Stomach (tissue), 9 donors: ENCODE results near the gene THAP3. TPM values are rescaled to one million over a fixed set of nuclear protein-coding genes. Genes with fewer than 3 reads are reported as not detected.

ENCODE experiments used
- DNase-seq, 2 donors: peaks; one replicate each; pipeline versions ENCODE4 v3.0.0 to v3.0.0-alpha.2; 2013 to 2019
- H3K27ac ChIP-seq, 5 donors: fragments of 200-600 bp in 4 of 5; sonication (generic) in 4 of 5; one replicate each; pipeline ENCODE4 v1.5.1; 2013 to 2019; ENCODE audit warnings: mild to moderate bottlenecking in 1 of 5, moderate library complexity in 1 of 5
- H3K27me3 ChIP-seq, 3 donors: fragments of 200-600 bp; sonication (generic); one replicate each; pipeline ENCODE4 v1.5.1; 2017 to 2019; ENCODE audit warnings: mixed run types in 1 of 3
- H3K36me3 ChIP-seq, 4 donors: fragments of 200-600 bp; sonication (generic); 1 replicate in 3 of 4; 2 replicates in 1 of 4; pipeline ENCODE4 v1.5.1; 2016 to 2019
- H3K4me1 ChIP-seq, 4 donors: fragments of 200-600 bp; sonication (generic); one replicate each; pipeline ENCODE4 v1.5.1; 2016 to 2019
- H3K4me3 ChIP-seq, 4 donors: fragments of 200-600 bp; sonication (generic) in 3 of 4; one replicate each; pipeline ENCODE4 v1.5.1; 2016 to 2019; ENCODE audit warnings: mild to moderate bottlenecking in 1 of 4
- H3K9me3 ChIP-seq, 4 donors: fragments of 200-600 bp; sonication (generic); one replicate each; pipeline ENCODE4 v1.5.1; 2016 to 2019
- CTCF ChIP-seq, 7 experiments: fragments of 450-650 bp in 4 of 7; fragments of 200-600 bp in 3 of 7; sonication (generic) in 3 of 7; IDR thresholded peaks; one replicate each; pipeline ENCODE4 v1.5.1; 2016 to 2019; ENCODE audit warnings: antibody characterized with exemption in 7 of 7, control low read depth in 2 of 7, mild to moderate bottlenecking in 1 of 7
- EP300 ChIP-seq: sonication (generic); formaldehyde crosslinking; IDR thresholded peaks from one replicate; pipeline ENCODE4 v1.6.1; 2017; ENCODE audit warnings: antibody characterized with exemption
- POLR2A ChIP-seq, 4 donors: fragments of 450-650 bp; IDR thresholded peaks; one replicate each; pipeline ENCODE4 v1.6.1; 2016; ENCODE audit warnings: antibody characterized with exemption in 4 of 4, control low read depth in 2 of 4, mild to moderate bottlenecking in 1 of 4, moderate library complexity in 1 of 4
- POLR2AphosphoS5 ChIP-seq, 3 donors: sonication (generic); formaldehyde crosslinking; IDR thresholded peaks; one replicate each; pipeline ENCODE4 v1.6.1; 2016; ENCODE audit warnings: antibody characterized with exemption in 3 of 3
- WGBS, 5 donors: extraction: QIAGEN DNeasy Blood & Tissue Kit in 3 of 5; methylation state at CpG; one replicate each; pipeline versions ENCODE4 v1.1.5 to v1.1.7; 2013 to 2018; 5-methylcytosine and 5-hydroxymethylcytosine counted together
- intact Hi-C: fragments of 100-400 bp; cut with DNase I; formaldehyde crosslinking; loops from one replicate; pipeline ENCODE4 v1.15.1; 2023; ENCODE audit warnings: low total_unique reads
- polyA plus RNA-seq, 3 donors: library from polyadenylated mRNA; stranded (reverse); fragments of 200-250 nt; gene quantifications; one replicate each; pipeline ENCODE4 v1.2.3, GENCODE V29; 2013
- total RNA-seq, 5 donors: library from RNA; depleted of rRNA; stranded (reverse); fragments of >200 nt; gene quantifications; one replicate each; pipeline versions ENCODE4 v1.1.0 to v1.2.3, GENCODE V29; 2014 to 2016
- donor health status: healthy with polysubstance abuse.
- donor health status: Bipolar disorder and iron deficiency.
- donor health status: healthy.

The THAP3 gene
- total and polyA plus RNA-seq, 8 donors: 5.8 to 116 (median 17.3) TPM

- TF ChIP-seq POLR2A (IDR thresholded peaks at IDR 0.05): no peak
- no peak for TF ChIP-seq POLR2AphosphoS5 (IDR thresholded peaks at IDR 0.05)
- TF ChIP-seq CTCF (IDR thresholded peaks at IDR 0.05): no peak
- no peak for TF ChIP-seq EP300
- H3K27me3 ChIP-seq: no peaks in the 10 kb centered on the region
- H3K4me1 ChIP-seq: peaks cover 10 to 35% (median 21%) of the 10 kb centered on the region in 4 donors
- H3K9me3 ChIP-seq: no peaks in the 10 kb centered on the region
- intact Hi-C loops: no loop called here
- no peak overlapping the region for H3K27ac ChIP-seq
- peaks cover 27 to 70% (median 63%) of the 10 kb centered on the region in 4 donors for H3K36me3 ChIP-seq
- H3K4me3 ChIP-seq: no peak overlapping the region
- WGBS, 5 donors: 89 to 92% (median 92%) methylated on average over 40 to 41 of the region's 41 CpGs
- no peak for DNase-seq
Observed at GRCh38 chr1:6621429-6622391, 3.0 kb upstream of the THAP3 start.

- no peak for TF ChIP-seq POLR2A (IDR thresholded peaks at IDR 0.05)
- no peak for TF ChIP-seq EP300
- no peak for TF ChIP-seq POLR2AphosphoS5 (IDR thresholded peaks at IDR 0.05)
- no peak for TF ChIP-seq CTCF (IDR thresholded peaks at IDR 0.05)
- no peaks in the 10 kb centered on the region for H3K9me3 ChIP-seq
- H3K4me3 ChIP-seq: no peak overlapping the region
- whole genome bisulfite sequencing, 5 donors: 77 to 82% (median 82%) methylated on average over 10 of the region's 10 CpGs
- peaks cover 34 to 73% (median 60%) of the 10 kb centered on the region in 4 donors for H3K36me3 ChIP-seq
- H3K27ac ChIP-seq: peak overlapping the region in 1 of 5 donors; percentile 19
- intact Hi-C loops: no loop called here
- peaks cover 12 to 37% (median 24%) of the 10 kb centered on the region in 4 donors for H3K4me1 ChIP-seq
- no peaks in the 10 kb centered on the region for H3K27me3 ChIP-seq
- DNase-seq: no peak
Observed at GRCh38 chr1:6622396-6623152, 2.1 kb upstream of the THAP3 start.

GRCh38 chr1:6623269-6623965, 1.3 kb upstream of the THAP3 start:
- H3K27me3 ChIP-seq: no peaks in the 10 kb centered on the region
- H3K4me3 ChIP-seq: no peak overlapping the region
- 79 to 87% (median 84%) methylated on average over 14 of the region's 14 CpGs for WGBS, 5 donors
- peak overlapping the region in 1 of 5 donors; percentile 94 for H3K27ac ChIP-seq
- no peak for DNase-seq
- peaks cover 39 to 73% (median 60%) of the 10 kb centered on the region in 4 donors for H3K36me3 ChIP-seq
- peaks cover 12 to 35% (median 27%) of the 10 kb centered on the region in 4 donors for H3K4me1 ChIP-seq
- TF ChIP-seq CTCF (IDR thresholded peaks at IDR 0.05) (no peak), POLR2A (IDR thresholded peaks at IDR 0.05) (no peak), POLR2AphosphoS5 (IDR thresholded peaks at IDR 0.05) (no peak), EP300 (no peak)
- H3K9me3 ChIP-seq: no peaks in the 10 kb centered on the region
- intact Hi-C loops: no loop called here
